K562 (cell line): ENCODE measurements around the gene MAML3.

Experiments used
- ELF1 ChIP-seq: fragments of 200-800 bp; sonication (Bioruptor generic); IDR thresholded peaks from 2 replicates; pipeline ENCODE4 v1.6.1; 2016; ENCODE audit warnings: missing genetic modification characterization, missing compliant biosample characterization
- GABPB1 ChIP-seq: sonication (generic); formaldehyde crosslinking; IDR thresholded peaks from 2 replicates; pipeline ENCODE4 v1.8.0; 2022; ENCODE audit warnings: mild to moderate bottlenecking, missing genetic modification reagents
- MAX ChIP-seq: sonication (generic); formaldehyde crosslinking; IDR thresholded peaks from 2 replicates; pipeline ENCODE4 v1.9.0; 2022; ENCODE audit warnings: mild to moderate bottlenecking, missing genetic modification reagents
- MYC ChIP-seq, 2 experiments: fragments of 250-450 bp in 1 of 2; sonication (Bioruptor Pico) in 1 of 2; IDR thresholded peaks; 2 replicates each; pipeline versions ENCODE4 v1.5.1 to v1.6.1; 2012 to 2021; ENCODE audit warnings: low read depth in 2 of 2, borderline replicate concordance in 1 of 2, improper control_type of control experiment in 1 of 2, low read length in 1 of 2, mild to moderate bottlenecking in 1 of 2, moderate library complexity in 1 of 2
- OTX1 ChIP-seq: fragments of 450-650 bp; formaldehyde crosslinking; IDR thresholded peaks from 2 replicates; pipeline ENCODE4 v1.4.0; 2022; ENCODE audit warnings: mild to moderate bottlenecking
- POLR2AphosphoS2 ChIP-seq: IDR thresholded peaks from 2 replicates; pipeline ENCODE4 v1.6.1; 2012; ENCODE audit warnings: low read length, improper control_type of control experiment
- POLR2AphosphoS5 ChIP-seq: IDR thresholded peaks from 2 replicates; pipeline ENCODE4 v1.6.1; 2011; ENCODE audit warnings: mild to moderate bottlenecking, low read depth, low read length, moderate library complexity; ENCODE audit not compliant: control insufficient read depth, insufficient read depth
- SMAD1 ChIP-seq: fragments of 150-350 bp; IDR thresholded peaks from 2 replicates; pipeline ENCODE4 v1.6.1; 2014; ENCODE audit warnings: low read length, low read depth; ENCODE audit not compliant: partially characterized antibody
- SREBF2 ChIP-seq: sonication (generic); formaldehyde crosslinking; IDR thresholded peaks from 2 replicates; pipeline ENCODE4 v1.4.0; 2020; ENCODE audit warnings: mild to moderate bottlenecking, missing genetic modification reagents
- ZFP91 ChIP-seq: sonication (generic); formaldehyde crosslinking; IDR thresholded peaks from 2 replicates; pipeline ENCODE4 v1.8.0; 2022; ENCODE audit warnings: mild to moderate bottlenecking, missing genetic modification reagents
- ZNF780A ChIP-seq: fragments of 250-450 bp; sonication (Bioruptor Pico); IDR thresholded peaks from 2 replicates; pipeline ENCODE4 v1.5.0; 2021; ENCODE audit warnings: mild to moderate bottlenecking
- TF ChIP-seq, protein P1 (sequence below): sonication (generic); formaldehyde crosslinking; IDR thresholded peaks from 2 replicates; pipeline ENCODE4 v1.8.1; 2023; ENCODE audit warnings: mild to moderate bottlenecking, missing genetic modification reagents

DNA sequence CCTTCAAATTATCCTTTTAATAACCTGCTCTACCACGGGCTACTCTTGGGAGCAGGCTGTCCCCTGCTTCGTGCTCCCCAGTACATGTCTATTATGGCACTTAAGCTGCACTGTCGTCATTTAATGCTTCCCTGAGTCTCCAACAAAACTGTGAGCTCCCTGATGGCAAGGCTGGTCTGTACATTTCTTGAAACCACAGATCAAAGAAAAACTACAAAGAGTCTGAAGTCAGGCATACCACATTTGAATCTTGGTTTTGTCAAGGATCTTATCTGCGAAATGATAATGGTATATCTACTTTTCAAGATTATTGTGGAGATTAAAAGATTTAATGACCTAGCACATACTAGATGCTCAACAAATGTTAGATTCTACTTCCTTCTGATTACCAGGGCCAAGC, 45.7 kb downstream of the MAML3 start:
- TF ChIP-seq POLR2AphosphoS2, result no peak
- TF ChIP-seq, protein P1, sequence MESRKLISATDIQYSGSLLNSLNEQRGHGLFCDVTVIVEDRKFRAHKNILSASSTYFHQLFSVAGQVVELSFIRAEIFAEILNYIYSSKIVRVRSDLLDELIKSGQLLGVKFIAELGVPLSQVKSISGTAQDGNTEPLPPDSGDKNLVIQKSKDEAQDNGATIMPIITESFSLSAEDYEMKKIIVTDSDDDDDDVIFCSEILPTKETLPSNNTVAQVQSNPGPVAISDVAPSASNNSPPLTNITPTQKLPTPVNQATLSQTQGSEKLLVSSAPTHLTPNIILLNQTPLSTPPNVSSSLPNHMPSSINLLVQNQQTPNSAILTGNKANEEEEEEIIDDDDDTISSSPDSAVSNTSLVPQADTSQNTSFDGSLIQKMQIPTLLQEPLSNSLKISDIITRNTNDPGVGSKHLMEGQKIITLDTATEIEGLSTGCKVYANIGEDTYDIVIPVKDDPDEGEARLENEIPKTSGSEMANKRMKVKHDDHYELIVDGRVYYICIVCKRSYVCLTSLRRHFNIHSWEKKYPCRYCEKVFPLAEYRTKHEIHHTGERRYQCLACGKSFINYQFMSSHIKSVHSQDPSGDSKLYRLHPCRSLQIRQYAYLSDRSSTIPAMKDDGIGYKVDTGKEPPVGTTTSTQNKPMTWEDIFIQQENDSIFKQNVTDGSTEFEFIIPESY, result no peak
- no peak for TF ChIP-seq GABPB1 (CRISPR knock-in tag)
- TF ChIP-seq MAX (CRISPR knock-in tag), result no peak
- no peak for TF ChIP-seq SREBF2 (CRISPR knock-in tag)
- TF ChIP-seq ELF1 (tag), result no peak
- no peak for TF ChIP-seq MYC (IDR thresholded peaks at IDR 0.05; ENCODE audit: low read depth, low read length)
- TF ChIP-seq MYC (CRISPR knock-in tag; IDR thresholded peaks at IDR 0.05; ENCODE audit: borderline replicate concordance, low read depth), result no peak
- TF ChIP-seq POLR2AphosphoS5, result no peak
- no peak for TF ChIP-seq ZFP91 (CRISPR knock-in tag)
- no peak for TF ChIP-seq ZNF780A (CRISPR knock-in tag)
- TF ChIP-seq SMAD1, result no peak
- no peak for TF ChIP-seq OTX1 (CRISPR knock-in tag)
